Erythroblast (primary cell): ENCODE measurements around the gene AFAP1L2.

Experiments used
- GATA1 ChIP-seq: IDR thresholded peaks from 2 replicates; pipeline ENCODE4 v1.6.1; 2011; ENCODE audit warnings: low read depth, mild to moderate bottlenecking, control low read depth, low read length, moderate library complexity
- POLR2A ChIP-seq: IDR thresholded peaks from 2 replicates; pipeline ENCODE4 v1.6.1; 2011; ENCODE audit warnings: mild to moderate bottlenecking, low read length

- no peak for TF ChIP-seq POLR2A
- TF ChIP-seq GATA1, result no peak
Observed at GRCh38 chr10:114395366-114396022, 8.8 kb downstream of the AFAP1L2 start.
